BLaER1 (cell line): ENCODE results near the gene RPL12.
A peak's percentile ranks its signal among the peaks of the same experiment; 100 is the strongest.

ENCODE experiments used
- H3K27ac ChIP-seq: shearing (Covaris generic); formaldehyde crosslinking; 2 replicates; pipeline ENCODE4 v1.8.1; 2022
- H3K27me3 ChIP-seq: shearing (Covaris generic); formaldehyde crosslinking; 2 replicates; pipeline ENCODE4 v1.8.1; 2022
- H3K36me3 ChIP-seq: shearing (Covaris generic); formaldehyde crosslinking; 2 replicates; pipeline ENCODE4 v1.8.1; 2022
- H3K4me1 ChIP-seq: shearing (Covaris generic); formaldehyde crosslinking; 2 replicates; pipeline ENCODE4 v1.8.1; 2022
- H3K4me2 ChIP-seq: shearing (Covaris generic); formaldehyde crosslinking; 2 replicates; pipeline ENCODE4 v1.8.1; 2022
- H3K4me3 ChIP-seq: shearing (Covaris generic); formaldehyde crosslinking; 2 replicates; pipeline ENCODE4 v1.8.1; 2022
- H3K9ac ChIP-seq: shearing (Covaris generic); formaldehyde crosslinking; 2 replicates; pipeline ENCODE4 v1.8.1; 2022
- H3K9me3 ChIP-seq: shearing (Covaris generic); formaldehyde crosslinking; 2 replicates; pipeline ENCODE4 v1.8.1; 2022
- H4K20me1 ChIP-seq: shearing (Covaris generic); formaldehyde crosslinking; 2 replicates; pipeline ENCODE4 v1.8.1; 2022
- Cebpa-rat ChIP-seq: shearing (Covaris generic); IDR thresholded peaks from 2 replicates; pipeline ENCODE4 v1.8.1; 2022

Gene RPL12

DNA sequence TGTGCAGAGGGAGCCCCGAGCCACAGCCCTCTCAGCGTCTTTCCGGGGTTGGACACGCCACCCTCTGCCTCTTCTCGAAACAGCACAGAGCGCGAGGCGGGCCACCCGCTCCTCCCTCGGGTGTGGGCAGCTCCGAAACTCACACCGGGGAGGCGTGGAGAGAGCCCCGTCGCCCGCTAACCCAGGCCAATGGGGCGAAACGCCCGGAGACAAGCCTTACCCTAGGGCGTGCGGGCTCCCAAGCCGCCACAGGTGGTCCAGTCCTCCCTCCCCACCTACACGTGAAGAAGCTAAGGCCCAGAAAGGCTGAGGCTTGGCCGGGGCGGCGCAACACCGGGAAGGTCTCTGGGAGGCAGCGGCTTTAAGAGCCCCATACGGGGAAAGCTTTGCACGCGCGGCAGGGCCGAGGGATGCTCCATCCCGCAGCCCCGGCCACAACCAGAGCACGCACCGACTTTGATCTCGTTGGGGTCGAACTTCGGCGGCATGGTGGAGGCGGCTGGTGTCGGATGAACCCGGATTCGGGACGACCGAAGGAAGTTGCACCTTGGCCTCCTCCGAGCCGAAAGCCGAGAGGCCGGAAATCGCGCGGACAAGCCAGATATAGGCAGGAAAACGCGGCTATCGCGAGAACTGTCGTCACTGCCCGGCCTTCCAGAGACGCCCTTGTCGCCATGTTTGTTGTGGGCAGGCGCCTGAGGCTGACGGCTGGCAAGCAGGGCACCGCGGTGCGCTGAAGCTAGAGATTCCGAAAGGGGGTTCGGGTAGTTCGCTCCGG is at the start of gene RPL12, which contains the start of gene LRSAM1:
Gene RPL12, minus strand, starts transcription at position 577 of the 778 bp plus-strand sequence. Its CDS starts 89 bp downstream, at position 488.
Gene LRSAM1, plus strand, starts transcription at position 681 of the 778 bp plus-strand sequence. CDS start 3,018 bp downstream, outside the sequence.
- H4K20me1 ChIP-seq = peaks cover 50% of the 10 kb centered on the region

DNA sequence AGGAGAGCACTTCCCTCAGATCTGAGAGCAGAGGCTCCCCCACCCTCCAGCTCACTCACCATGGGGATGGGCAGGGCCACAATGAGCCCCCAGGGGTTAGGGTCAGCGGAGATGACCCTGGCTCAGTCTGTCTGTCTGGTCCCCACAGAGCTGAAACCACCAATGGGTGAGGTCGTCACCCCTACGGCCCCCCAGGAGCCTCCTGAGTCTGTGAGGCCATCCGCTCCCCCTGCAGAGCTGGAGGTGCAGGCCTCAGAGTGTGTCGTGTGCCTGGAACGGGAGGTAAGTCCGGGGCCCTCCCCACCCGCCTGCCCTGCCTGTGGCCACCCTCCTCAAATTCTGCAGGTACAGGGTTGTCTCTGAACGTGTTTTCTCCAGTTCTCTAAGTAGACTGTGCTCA is 49.7 kb upstream of the RPL12 start:
- Histone ChIP-seq H3K4me1 (peaks cover 21% of the 10 kb centered on the region), H3K9ac (no peak overlapping the region), H3K4me2 (no peak overlapping the region), H3K9me3 (no peaks in the 10 kb centered on the region), H4K20me1 (no peaks in the 10 kb centered on the region), H3K27ac (no peak overlapping the region), H3K36me3 (peaks cover 18% of the 10 kb centered on the region; the same call in 1 of the 2 replicates), H3K4me3 (no peak overlapping the region), H3K27me3 (no peaks in the 10 kb centered on the region)
- no peak for TF ChIP-seq Cebpa-rat

More for the DNA sequence above, at the start of gene RPL12, which contains the start of gene LRSAM1:
- H3K4me1 ChIP-seq = peaks cover 37% of the 10 kb centered on the region
- peak within 1 kb of the TSS; percentile 98 for H3K4me3 ChIP-seq
- H3K36me3 ChIP-seq = peaks cover 52% of the 10 kb centered on the region
- no peak for TF ChIP-seq Cebpa-rat
- peaks cover 4% of the 10 kb centered on the region; the same call in 1 of the 2 replicates for H3K9me3 ChIP-seq
- peak within 1 kb of the TSS; percentile 99 for H3K4me2 ChIP-seq
- peak within 1 kb of the TSS; percentile 99 for H3K27ac ChIP-seq
- H3K9ac ChIP-seq = peak within 1 kb of the TSS; percentile 99
- no peaks in the 10 kb centered on the region for H3K27me3 ChIP-seq

GRCh38 chr9:127500399-127500798 is 49.2 kb upstream of the RPL12 start:
- H3K27me3 ChIP-seq = no peaks in the 10 kb centered on the region
- no peaks in the 10 kb centered on the region for H3K9me3 ChIP-seq
- no peaks in the 10 kb centered on the region for H4K20me1 ChIP-seq
- no peak for TF ChIP-seq Cebpa-rat
- peaks cover 18% of the 10 kb centered on the region; the same call in 1 of the 2 replicates for H3K36me3 ChIP-seq
- H3K27ac ChIP-seq = no peak overlapping the region
- no peak overlapping the region for H3K4me3 ChIP-seq
- no peak overlapping the region for H3K4me2 ChIP-seq
- H3K9ac ChIP-seq = no peak overlapping the region
- H3K4me1 ChIP-seq = peaks cover 26% of the 10 kb centered on the region

- Histone ChIP-seq H3K4me3 (no peak overlapping the region), H3K9me3 (no peaks in the 10 kb centered on the region), H3K9ac (no peak overlapping the region), H4K20me1 (no peaks in the 10 kb centered on the region), H3K36me3 (peaks cover 24% of the 10 kb centered on the region; the same call in 1 of the 2 replicates), H3K4me2 (no peak overlapping the region), H3K4me1 (peaks cover 36% of the 10 kb centered on the region), H3K27ac (no peak overlapping the region), H3K27me3 (no peaks in the 10 kb centered on the region)
- TF ChIP-seq Cebpa-rat = no peak
These were observed 47.1 kb upstream of the RPL12 start for GRCh38 chr9:127498298-127498697.

- no peak overlapping the region for H3K4me2 ChIP-seq
- H3K27me3 ChIP-seq = no peaks in the 10 kb centered on the region
- no peaks in the 10 kb centered on the region for H3K9me3 ChIP-seq
- H3K4me1 ChIP-seq = peaks cover 36% of the 10 kb centered on the region
- peaks cover 24% of the 10 kb centered on the region; the same call in 1 of the 2 replicates for H3K36me3 ChIP-seq
- TF ChIP-seq Cebpa-rat = no peak
- no peak overlapping the region for H3K4me3 ChIP-seq
- no peak overlapping the region for H3K9ac ChIP-seq
- no peak overlapping the region for H3K27ac ChIP-seq
- H4K20me1 ChIP-seq = no peaks in the 10 kb centered on the region
These were observed 46.6 kb upstream of the RPL12 start for GRCh38 chr9:127497656-127498290.

GRCh38 chr9:127496974-127497373 is 45.8 kb upstream of the RPL12 start:
- no peak for TF ChIP-seq Cebpa-rat
- H3K27me3 ChIP-seq = no peaks in the 10 kb centered on the region

GRCh38 chr9:127495884-127496555 is 44.8 kb upstream of the RPL12 start:
- no peaks in the 10 kb centered on the region for H3K9me3 ChIP-seq
- no peaks in the 10 kb centered on the region for H4K20me1 ChIP-seq
- TF ChIP-seq Cebpa-rat = no peak
- H3K4me3 ChIP-seq = peak overlapping the region; percentile 30
- H3K36me3 ChIP-seq = peaks cover 32% of the 10 kb centered on the region; the same call in 1 of the 2 replicates
- H3K27ac ChIP-seq = peak overlapping the region; percentile 81
- peak overlapping the region; percentile 61 for H3K9ac ChIP-seq
- H3K4me1 ChIP-seq = peaks cover 36% of the 10 kb centered on the region
- H3K4me2 ChIP-seq = peak overlapping the region; percentile 86
- no peaks in the 10 kb centered on the region for H3K27me3 ChIP-seq

More at GRCh38 chr9:127496974-127497373, 45.8 kb upstream of the RPL12 start:
- Histone ChIP-seq H3K36me3 (peaks cover 24% of the 10 kb centered on the region; the same call in 1 of the 2 replicates), H3K27ac (peak overlapping the region; percentile 81; the same call in 1 of the 2 replicates), H3K4me1 (peaks cover 36% of the 10 kb centered on the region), H3K9me3 (no peaks in the 10 kb centered on the region), H3K4me3 (no peak overlapping the region), H4K20me1 (no peaks in the 10 kb centered on the region), H3K4me2 (peak overlapping the region; percentile 86; the same call in 1 of the 2 replicates), H3K9ac (peak overlapping the region; percentile 61; the same call in 1 of the 2 replicates)

- no peak for TF ChIP-seq Cebpa-rat
- H3K9me3 ChIP-seq = no peaks in the 10 kb centered on the region
- H3K36me3 ChIP-seq = peaks cover 47% of the 10 kb centered on the region; the same call in 1 of the 2 replicates
- no peak overlapping the region for H3K4me2 ChIP-seq
- H3K9ac ChIP-seq = no peak overlapping the region
- 0 out of 2 replicates have a peak overlapping the region, but pooled peaks have one; percentile 18 for H3K27ac ChIP-seq
- H3K4me1 ChIP-seq = peaks cover 36% of the 10 kb centered on the region
- no peaks in the 10 kb centered on the region for H3K27me3 ChIP-seq
- H4K20me1 ChIP-seq = no peaks in the 10 kb centered on the region
- H3K4me3 ChIP-seq = no peak overlapping the region
These were observed 43.1 kb upstream of the RPL12 start for GRCh38 chr9:127494304-127494702.

- Histone ChIP-seq H3K27me3 (no peaks in the 10 kb centered on the region), H3K9me3 (no peaks in the 10 kb centered on the region), H3K4me3 (no peak overlapping the region), H3K4me1 (peaks cover 36% of the 10 kb centered on the region), H4K20me1 (no peaks in the 10 kb centered on the region), H3K4me2 (no peak overlapping the region), H3K36me3 (peaks cover 52% of the 10 kb centered on the region; the same call in 1 of the 2 replicates), H3K9ac (no peak overlapping the region; the same call in 1 of the 2 replicates), H3K27ac (0 out of 2 replicates have a peak overlapping the region, but pooled peaks have one; percentile 18)
- no peak for TF ChIP-seq Cebpa-rat
These were observed 42.5 kb upstream of the RPL12 start for GRCh38 chr9:127493592-127494303.
